ENCODE measurements around the gene ERRFI1.

ERRFI1 gene

DNA sequence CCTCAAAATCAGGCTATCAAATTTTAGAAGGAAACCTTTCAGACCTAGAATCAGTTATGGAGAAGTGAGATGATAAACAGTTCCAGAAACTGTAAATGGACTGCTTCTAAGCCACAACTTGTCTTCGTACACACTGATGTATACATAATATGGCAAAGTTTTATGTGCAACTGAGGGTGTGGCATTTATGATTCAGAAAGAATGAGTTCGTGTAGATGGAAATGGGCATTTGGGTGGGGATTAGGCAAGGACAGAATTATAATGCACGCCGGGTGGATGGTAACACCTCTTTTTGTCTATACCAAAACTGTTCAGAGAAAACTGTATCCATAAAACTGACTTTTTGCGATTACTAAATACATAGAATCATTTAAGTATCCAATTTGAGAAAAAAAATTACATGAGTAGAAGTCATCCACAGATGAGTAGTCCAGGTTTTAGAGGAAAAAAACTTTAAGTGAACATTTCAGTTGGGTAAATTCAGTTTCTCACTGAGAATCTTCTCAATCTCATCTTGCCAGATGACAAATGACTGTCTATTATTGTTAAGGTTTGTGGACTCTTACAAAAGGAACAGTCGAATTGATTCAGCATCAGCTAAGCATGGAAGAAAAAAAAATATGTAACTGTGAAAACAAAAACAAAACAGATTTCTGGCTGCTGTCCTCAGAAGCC lies 22.5 kb downstream of the ERRFI1 start:
- no peak for DNase-seq

DNA sequence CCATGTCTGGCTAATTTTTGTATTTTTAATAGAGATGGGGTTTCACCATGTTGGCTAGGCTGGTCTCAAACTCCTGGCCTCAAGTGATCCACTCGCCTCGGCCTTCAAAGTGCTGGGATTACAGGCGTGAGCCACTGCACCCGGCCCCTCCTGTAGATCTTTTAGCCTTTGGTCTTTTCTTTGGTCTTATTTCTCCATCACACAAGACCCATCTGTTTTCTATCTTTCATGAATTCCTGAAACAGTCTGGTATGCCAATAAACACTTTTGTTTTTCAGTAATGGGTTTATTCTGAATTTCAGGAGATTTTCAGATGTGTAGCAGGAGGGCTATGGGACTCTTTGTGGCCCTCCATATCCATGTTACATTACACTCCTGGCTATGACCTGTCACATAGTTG lies 23.2 kb downstream of the ERRFI1 start:
- DNase-seq = no peak

DNA sequence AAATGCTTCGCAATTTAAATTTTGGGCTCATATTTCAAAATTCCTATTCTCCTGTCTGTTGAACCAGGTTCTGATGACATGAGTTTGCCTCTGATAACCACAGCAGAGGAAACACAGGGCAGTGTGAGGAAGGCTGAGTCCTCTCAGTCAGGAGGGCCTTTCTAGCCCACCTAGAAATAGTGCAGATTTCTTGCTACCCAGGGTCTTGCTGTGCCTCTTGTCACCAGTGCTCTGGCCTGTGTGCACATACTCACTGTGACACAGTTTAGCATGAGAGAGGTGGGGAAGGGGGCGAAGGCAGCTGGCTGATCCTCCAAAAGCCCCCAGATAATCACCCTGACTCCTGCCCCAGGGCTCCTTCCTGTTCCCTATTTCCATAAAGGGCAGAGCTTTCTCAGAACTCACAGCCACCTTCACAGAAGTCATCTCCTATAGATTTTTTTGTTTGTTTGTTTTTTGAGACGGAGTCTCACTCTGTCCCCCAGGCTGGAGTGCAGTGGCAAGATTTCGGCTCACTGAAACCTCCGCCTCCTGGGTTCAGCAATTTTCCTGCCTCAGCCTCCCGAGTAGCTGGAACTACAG lies 23.7 kb downstream of the ERRFI1 start:
- no peak for DNase-seq

DNA sequence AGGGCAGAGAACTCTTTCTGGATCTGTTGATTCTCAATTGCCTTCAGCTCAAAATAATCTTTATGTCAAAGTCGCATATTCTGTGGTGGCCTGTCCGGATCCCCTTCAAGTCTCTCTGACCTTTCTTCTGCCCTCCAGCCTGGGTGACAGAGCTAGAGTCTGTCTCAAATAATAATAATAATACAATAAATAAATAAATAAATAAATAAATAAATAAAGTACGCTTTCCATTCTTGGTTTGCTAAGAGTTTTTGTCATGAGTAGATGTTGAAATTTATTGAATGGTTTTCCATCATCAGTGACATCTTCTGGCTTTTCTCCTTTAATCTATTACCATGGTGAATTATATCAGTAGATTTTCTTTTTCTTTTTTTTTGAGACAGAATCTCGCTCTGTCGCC lies 30.7 kb downstream of the ERRFI1 start:
- no peak for DNase-seq

DNA sequence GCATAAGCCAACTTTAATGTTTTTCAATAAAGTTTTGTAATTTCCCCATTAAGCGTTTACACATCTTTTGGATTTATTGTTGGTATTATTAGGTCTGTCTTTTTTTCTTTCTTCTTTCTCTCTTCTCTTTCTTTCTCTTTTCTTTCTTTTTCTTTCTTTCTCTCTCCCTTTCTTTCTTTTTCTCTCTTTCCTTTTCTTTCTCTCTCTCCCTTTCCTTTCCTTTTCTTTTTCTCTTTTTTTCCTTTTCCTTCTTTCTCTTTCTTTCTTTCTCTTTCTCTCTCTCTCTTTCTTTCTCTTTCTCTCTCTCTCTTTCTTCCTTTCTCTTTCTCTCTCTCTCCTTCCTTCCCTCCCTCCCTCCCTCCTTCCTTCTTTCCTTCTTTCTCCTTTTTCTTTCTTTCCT lies 31.3 kb downstream of the ERRFI1 start:
- DNase-seq = no peak

DNA sequence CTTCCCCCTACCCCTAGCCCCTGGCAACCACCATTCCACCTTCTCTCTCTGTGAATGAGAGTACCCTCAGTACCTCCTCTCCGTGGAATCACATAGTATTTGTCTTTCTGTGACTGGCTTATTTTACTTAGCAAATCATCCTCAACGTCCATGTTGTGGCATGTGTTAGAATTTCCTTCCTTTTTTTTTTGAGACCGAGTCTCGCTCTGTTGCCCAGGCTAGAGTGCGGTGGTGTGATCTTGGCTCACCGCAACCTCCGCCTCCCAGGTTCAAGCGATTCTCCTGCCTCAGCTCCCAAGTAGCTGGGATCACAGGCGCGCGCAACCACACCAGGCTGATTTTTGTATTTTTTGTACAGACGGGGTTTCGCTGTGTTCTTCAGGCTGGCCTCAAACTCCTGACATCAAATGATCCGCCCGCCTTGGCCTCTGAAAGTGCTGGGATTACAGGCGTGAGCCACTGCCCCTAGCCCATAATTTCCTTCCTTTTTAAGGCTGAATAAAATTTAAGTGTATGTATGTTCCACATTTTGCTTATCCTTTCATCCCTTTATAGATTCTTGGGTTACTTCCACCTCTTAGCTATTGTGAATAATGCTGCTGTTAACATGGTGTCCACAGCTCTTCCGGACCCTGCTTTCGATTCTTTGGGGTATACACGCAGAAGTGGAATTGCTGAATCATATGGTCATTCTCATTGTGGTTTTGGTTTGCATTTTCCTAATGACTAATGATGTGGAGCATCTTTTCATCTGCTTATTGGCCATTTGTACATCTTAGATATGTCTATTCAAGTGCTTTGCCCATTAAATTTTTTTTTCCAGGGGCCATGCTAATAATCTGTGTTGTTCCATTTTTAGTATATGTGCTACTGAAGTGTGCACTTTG lies 32.3 kb downstream of the ERRFI1 start:
- DNase-seq = no peak

DNA sequence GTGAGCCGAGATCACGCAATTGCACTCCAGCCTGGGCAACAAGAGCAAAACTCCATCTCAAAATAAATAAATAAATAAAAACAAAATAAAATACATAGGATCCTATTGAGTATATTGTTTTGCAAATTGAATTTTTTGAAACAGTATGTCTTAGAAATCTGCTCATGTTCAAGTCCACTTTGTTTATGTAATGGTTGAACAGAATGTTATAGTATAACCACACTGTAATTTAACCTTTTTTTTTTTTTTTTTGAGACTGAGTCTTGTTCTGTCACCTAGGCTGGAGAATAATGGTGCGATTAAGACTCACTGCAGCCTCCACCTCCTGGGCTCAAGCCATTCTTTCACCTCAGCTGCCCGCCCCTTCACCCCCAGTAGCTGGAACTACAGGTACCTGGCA lies 33.2 kb downstream of the ERRFI1 start:
- DNase-seq = no peak

DNA sequence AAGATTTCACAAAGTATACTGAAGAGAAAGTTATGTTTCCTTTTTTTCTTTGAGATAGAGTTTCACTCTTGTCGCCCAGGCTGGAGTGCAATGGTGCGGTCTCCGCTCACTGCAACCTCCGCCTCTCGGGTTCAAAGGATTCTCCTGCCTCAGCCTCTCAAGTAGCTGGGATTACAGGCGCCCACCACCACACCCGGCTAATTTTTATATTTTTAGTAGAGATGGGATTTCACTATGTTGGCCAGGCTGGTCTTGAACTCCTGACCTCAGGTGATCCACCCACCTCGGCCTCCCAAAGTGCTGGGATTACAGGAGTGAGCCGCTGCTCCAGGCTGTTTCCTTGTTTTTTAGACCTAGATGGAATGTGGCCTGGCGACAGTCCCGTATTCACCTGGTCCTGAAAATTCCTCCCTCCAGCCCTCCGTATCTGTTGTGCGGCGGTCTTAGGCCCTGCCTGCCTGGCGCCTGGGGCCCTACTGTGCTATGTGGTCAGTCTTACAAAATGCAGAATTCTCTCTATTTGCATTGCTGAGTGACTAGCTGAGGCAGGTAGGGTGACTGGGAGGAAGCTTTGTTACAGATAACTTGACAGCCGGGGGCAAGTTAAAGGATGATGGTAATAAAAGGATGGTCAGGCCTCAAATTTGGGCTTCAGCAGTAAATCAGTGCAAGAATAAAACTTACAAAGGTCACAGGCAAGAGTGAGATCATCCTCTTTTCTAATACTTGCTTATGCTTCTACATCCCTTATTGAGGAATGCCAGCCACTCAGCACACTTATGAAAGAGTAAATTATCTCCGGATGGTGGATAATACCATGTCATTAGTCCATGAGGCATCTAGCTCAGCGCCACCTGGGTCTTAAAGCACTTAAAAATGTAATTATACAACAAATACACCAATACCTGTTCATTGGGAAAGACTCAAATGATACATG lies 34.3 kb downstream of the ERRFI1 start:
- DNase-seq = no peak

DNA sequence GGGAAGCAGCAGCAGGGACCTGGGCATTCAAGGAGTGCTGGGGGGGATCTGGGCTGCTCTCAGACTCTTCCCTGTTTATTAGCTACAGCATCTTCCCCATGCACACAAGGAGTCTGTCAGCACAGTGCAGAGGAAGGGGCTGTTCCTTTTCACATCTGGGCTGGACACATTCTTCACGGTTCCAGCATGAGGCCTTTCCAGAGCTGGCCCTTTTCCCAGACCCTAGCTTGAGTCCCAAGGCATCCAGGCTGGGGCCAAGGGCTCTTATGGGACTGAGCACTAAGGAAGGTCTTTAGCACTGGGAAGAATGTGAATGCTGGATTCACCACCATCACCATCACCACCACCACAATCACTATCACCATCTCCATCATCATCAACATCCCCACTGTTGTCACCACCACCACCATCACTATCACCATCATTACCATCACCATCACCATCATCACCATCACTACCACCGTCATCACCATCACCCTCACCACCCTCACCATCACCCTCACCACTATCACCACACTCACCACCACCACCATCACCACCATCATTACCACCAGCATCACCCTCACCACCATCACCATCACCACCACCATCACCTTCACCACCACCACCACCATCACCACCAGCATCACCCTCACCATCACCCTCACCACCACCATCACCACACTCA lies 36.2 kb downstream of the ERRFI1 start:
- no peak for DNase-seq

DNA sequence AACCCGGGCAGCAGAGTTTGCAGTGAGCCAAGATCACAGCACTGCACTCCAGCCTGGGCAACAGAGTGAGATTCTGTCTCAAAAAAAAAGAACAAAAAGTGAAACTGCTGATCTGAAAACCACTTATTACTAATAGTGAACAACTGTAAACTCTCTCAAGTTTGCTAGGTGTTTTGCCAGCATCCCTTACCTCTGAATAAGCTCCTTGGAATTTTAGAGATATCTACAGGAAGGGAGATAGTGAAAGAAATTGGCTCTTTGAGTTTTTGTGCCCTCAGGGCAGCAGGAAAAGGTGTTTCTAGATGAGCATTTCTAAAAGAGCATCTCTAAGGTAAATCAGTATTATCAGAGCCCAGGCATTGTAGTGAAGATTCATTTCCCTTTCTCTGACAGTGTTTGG lies 37.5 kb downstream of the ERRFI1 start:
- no peak for DNase-seq

DNA sequence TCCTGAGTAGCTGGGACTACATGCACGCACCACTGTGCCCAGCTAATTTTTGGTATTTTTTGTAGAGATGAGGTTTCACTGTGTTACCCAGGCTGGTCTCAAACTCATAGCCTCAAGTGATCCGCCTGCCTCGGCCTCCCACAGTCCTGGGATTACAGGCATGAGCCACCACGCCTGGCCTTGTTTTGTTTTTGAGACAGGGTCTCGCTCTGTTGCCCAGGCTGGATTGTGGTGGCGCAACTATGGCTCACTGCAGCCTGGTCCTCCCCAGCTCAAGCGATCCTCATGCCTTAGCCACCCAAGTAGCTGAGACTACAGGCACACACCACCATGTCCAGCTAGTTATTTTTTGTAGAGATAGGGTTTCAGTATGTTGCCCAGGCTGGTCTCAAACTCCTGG lies 38.6 kb downstream of the ERRFI1 start:
- no peak for DNase-seq

DNA sequence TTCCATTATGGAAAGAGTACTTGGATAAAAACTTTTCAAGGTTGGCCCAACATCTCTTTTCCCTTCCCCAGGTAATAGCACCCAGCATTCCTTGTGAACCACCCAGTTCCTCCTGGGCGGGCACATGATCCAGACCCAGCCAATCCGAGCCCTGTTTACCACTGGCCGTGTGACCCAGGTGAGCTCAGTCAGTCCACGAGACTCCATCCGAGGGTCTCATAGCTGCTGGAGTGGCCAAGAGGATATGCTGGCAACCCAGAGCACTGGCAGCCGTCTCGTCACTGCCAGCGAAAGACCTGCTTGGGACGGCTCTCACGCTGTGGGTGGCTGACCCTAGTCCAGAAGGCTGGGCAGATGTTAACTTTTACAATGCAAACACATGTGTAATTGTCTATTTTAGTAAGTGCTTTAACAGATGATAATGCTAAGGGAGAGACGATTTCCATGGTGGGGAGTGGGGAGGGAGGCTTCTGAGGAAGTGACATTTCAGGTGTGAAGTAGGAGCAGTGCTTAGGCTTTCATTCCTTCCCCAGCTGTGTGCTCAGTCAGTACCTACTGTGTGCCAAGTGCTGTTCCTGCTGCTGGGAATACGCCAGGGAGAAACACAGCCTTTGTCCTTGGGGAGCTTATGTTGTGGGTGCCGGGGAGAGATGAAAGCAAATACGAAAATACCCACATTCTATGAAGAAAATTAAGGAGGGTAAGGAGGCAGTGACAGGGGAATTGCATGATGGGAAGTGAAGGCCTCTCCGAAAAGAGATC lies 40.1 kb downstream of the ERRFI1 start:
- no peak for DNase-seq

DNA sequence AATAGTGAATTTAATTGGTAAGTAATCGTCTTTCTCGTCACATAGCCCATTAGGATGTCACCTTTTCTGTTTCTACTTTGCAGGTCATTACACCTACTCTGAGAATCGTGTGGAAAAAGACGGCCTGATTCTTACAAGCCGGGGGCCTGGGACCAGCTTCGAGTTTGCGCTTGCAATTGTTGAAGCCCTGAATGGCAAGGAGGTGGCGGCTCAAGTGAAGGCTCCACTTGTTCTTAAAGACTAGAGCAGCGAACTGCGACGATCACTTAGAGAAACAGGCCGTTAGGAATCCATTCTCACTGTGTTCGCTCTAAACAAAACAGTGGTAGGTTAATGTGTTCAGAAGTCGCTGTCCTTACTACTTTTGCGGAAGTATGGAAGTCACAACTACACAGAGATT lies 41.3 kb downstream of the ERRFI1 start:
- no peak for DNase-seq

DNA sequence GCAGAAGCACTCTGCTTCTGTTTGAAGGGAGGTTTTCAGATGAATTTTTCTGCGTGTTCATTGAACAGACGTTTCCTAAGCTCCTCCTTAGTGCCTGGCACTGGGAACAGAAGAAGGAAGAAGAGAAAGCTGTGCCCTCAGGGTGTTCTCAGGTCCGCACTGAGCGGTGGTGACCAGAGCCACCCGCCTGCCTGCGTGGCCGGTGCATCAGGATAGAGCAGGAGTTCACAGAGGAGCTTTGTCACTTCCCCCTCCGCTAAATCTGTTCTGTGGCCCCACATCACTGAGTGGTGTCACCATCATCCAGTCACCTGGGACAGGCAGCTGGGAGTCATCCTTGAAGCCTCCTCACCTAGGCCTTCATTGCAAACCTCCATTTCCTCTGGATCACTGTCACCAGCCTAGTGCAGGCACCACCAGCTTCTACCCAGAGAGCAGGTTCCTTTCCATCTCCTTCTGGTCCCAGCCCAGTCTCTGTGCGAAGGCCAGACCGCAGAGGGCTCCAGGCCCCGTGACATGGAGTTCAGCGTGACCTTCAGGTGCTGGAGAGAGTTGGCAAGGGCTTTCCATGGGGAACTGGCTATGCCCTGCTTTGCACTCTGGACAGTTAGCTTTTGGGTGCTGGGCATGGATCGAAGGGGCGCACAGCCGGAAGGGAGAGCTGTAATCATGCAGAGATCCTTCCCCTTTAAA lies 42.9 kb downstream of the ERRFI1 start:
- no peak for DNase-seq

DNA sequence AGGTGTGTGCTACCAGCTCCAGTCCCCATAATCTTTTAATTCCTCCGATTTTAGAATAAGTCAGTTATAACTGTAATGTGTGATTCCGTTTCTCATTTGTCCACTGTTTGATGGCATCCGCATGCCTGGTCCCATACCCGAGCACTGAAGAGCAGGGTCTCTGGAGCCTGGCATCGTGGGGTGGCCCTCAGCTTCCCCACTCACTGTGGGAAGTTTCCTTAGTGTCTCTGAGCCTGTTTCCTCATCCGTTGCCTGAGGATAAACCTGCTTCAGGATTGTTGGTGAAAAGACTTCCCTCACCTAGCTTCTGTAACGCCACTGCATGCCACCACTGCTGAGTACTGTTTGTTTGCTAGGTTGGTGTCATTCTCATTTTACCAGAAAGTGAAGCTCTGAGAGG lies 45.1 kb downstream of the ERRFI1 start:
- no peak for DNase-seq

DNA sequence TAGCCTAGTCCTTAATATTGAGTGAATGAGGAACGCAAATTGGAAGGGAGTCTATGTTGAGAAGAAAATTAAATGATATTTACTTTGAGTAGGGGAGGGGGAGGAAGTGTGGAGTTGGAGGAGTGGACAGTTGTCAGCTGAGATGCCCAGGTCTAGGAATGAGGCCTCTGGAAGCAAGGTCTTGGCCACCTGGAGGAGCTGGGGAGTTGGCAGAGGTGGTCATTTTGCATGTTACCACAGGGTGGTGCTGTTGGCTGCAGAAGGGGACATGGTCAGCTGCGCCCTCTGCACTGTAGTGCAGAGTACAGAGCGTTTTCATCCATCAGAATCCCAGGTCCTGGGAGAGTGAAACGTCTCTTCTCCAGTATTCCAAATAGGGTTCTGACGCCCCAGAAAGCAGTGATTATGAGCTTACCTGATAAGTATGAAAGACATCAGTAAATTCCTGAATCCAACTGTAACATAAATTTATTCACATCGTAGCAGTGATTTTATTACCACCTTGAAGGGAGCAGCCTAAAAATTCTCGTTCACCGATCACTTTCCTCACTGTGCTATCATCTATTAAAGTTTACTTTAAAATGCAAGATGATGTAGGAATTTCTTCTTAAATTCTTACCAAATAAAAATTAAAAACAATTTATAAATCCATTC lies 50.8 kb downstream of the ERRFI1 start:
- DNase-seq = peak; percentile 42

DNA sequence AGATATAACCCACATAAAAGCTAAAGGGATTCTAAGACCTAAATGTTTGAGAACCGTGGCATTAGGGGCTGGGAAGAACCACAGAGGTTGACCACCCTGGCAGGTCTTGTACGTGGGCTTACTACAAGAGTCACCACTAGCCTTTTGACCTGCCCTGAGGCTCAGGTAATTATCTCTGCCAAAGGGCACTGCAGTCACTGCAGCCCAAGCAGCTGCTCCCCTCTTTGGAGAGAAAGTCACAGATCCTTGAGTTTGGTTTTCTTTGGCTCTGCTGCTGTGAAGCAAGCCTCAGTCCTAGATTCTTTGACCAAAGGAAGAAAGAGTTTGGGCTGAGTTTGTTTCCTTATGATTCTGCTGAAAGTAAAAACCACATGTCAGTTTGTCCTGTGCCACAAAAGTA lies 53.0 kb downstream of the ERRFI1 start:
- DNase-seq = no peak

DNA sequence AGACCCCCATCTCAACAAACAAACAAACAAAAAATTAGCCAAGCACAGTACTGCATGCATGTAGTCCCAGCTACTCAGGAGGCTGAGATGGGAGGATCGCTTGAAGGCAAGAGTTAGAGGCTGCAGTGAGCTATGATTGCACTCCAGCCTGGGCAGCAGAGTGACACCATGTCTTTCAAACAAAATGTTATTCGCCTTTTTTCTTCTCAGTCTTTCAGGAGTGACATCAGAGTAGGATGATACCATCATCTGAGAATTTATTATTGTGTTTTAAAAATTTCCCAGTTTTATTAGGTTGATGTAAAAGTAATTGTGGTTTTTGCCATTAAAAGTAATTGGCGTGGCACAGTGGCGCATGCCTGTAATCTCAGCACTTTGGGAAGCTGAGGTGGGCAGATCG lies 53.8 kb downstream of the ERRFI1 start:
- no peak for DNase-seq

DNA sequence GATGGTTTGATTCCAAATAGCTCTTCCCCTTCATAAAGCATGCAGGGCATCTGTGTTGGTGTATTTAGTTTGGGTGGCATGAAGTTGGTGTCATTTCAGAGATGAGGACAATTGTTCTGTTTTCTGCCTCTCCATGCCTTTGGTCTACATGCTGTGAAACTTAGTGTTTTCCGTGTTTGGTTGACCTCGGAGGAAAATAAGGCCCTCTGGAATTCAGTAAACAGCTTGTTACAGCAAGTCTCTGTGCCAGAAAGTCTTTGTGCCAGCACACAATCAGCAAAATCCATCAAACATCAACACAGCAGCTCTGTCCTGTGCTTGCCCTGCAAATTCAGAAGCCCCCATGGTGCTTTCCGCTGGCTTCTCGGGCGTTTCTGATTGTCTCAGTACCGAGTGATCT lies 55.1 kb downstream of the ERRFI1 start:
- no peak for DNase-seq

DNA sequence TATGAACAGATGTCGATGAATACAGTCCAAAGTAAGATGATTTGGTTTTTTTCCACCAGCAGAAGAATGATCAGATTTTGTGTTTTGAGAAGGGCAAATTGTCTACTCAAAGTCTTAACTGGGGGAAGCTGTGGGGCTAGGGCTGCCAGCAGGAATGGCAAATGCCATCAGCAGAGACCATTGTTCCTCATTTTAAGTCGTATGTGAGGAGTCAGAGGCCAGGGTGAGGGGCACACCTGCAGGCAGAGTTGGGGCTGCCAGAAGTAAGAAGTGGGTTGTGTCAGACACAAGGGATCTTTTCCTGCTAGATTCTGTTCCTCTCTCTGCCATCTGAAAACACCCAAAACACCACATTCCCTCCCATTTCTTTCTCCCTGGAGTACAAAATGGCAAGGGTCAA lies 55.9 kb downstream of the ERRFI1 start:
- DNase-seq = no peak

DNA sequence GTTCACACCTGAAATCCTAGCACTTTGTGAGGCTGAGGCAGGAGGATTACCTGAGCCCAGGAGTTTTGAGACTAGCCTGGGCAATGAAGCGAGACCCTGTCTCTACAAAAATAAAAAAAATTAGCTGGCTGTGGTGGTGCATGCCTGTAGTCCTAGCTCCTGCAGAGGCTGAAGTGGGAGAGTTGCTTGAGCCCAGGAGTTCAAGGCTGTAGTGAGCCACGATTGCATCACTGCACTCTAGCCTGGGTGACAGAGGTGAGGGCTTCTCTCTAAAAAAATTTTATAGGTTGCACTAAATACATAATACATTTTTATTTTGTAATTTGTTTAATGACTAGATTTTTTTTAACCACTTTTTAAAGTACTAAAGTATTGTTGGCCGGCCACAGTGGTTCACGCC lies 58.5 kb downstream of the ERRFI1 start:
- DNase-seq = no peak

Data from femur (tissue), 1 donor.